LoVo (cell line): ENCODE results near the gene OR6B2.
"Not testable (repeated sequence)": the region's sequence is repeated elsewhere in the genome, so short reads cannot be mapped to it uniquely, and the experiment has no call there.

ENCODE experiments used
- DNase-seq: peaks from one replicate; pipeline ENCODE4 v3.0.0-alpha.2; 2016; ENCODE audit warnings: low spot score

OR6B2 gene

GRCh38 chr2:240030379-240031094, at the start of gene OR6B2:
Gene OR6B2, minus strand, starts transcription at chr2:240030429. Its CDS starts 0 bp downstream, at chr2:240030429.
- no peak for DNase-seq

GRCh38 chr2:240078631-240079030, 48.4 kb upstream of the OR6B2 start:
- no peak for DNase-seq

GRCh38 chr2:240077442-240077841, 47.2 kb upstream of the OR6B2 start:
- DNase-seq = no peak

- DNase-seq = no peak
Measured at GRCh38 chr2:240074545-240074944, 44.3 kb upstream of the OR6B2 start.

GRCh38 chr2:240070907-240071306, 40.7 kb upstream of the OR6B2 start:
- DNase-seq = no peak

GRCh38 chr2:240069829-240070228, 39.6 kb upstream of the OR6B2 start:
- DNase-seq = no peak

GRCh38 chr2:240068193-240068592, 38.0 kb upstream of the OR6B2 start:
- no peak for DNase-seq

- no peak for DNase-seq
Measured at GRCh38 chr2:240066489-240066888, 36.3 kb upstream of the OR6B2 start.

- DNase-seq = no peak
Measured at GRCh38 chr2:240064898-240065297, 34.7 kb upstream of the OR6B2 start.

GRCh38 chr2:240060977-240061591, 30.9 kb upstream of the OR6B2 start:
- peak; percentile 39 for DNase-seq

- DNase-seq = no peak
Measured at GRCh38 chr2:240056678-240057077, 26.4 kb upstream of the OR6B2 start.

GRCh38 chr2:240055177-240055917, 25.1 kb upstream of the OR6B2 start:
- DNase-seq = no peak

GRCh38 chr2:240053173-240054155, 23.2 kb upstream of the OR6B2 start, which contains the start of gene OR6B3:
Gene OR6B3, minus strand, starts transcription at chr2:240053521.
- no peak for DNase-seq

- DNase-seq = no peak
Measured at GRCh38 chr2:240052524-240052923, 22.3 kb upstream of the OR6B2 start.

- DNase-seq = no peak
Measured at GRCh38 chr2:240051697-240052096, 21.5 kb upstream of the OR6B2 start.

GRCh38 chr2:240050278-240050677, 20.0 kb upstream of the OR6B2 start:
- DNase-seq = no peak

GRCh38 chr2:240048237-240048636, 18.0 kb upstream of the OR6B2 start:
- no peak for DNase-seq

- DNase-seq = no peak
Measured at GRCh38 chr2:240045098-240045497, 14.9 kb upstream of the OR6B2 start.

- DNase-seq = not testable (repeated sequence)
Measured at GRCh38 chr2:240044096-240044495, 13.9 kb upstream of the OR6B2 start.

- no peak for DNase-seq
Measured at GRCh38 chr2:240043279-240043989, 13.2 kb upstream of the OR6B2 start.

- no peak for DNase-seq
Measured at GRCh38 chr2:240042740-240043139, 12.5 kb upstream of the OR6B2 start.
